ENCODE data around the gene IFNW1.
"Not testable (repeated sequence)": the region's sequence is repeated elsewhere in the genome, so short reads cannot be mapped to it uniquely, and the experiment has no call there.

The IFNW1 gene

DNA sequence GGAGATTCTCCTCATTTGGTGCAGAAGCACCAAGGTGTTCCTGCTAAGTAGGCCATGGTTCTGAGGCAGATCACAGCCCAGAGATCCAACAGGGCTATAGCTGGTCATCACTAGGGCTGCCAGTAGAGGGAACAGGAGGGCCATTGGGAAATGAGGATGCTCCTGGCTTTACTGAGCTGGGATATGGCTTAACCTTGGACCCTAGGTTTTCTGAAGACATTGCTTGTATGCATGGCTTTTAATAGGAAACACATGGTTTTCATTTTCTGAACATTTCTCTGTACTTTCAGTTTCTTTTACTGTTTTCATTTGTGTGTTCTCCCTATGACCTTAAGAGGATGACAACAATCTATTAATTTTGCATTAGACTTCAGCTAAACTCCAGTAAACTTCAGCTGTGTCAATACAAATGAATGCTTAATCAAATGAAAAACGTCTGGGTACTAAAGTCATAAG is at the start of gene IFNW1:
Gene IFNW1, minus strand, starts transcription at position 406 of the 456 bp plus-strand sequence. Its CDS starts 262 bp downstream, at position 144.
- no peak for DNase-seq

DNA sequence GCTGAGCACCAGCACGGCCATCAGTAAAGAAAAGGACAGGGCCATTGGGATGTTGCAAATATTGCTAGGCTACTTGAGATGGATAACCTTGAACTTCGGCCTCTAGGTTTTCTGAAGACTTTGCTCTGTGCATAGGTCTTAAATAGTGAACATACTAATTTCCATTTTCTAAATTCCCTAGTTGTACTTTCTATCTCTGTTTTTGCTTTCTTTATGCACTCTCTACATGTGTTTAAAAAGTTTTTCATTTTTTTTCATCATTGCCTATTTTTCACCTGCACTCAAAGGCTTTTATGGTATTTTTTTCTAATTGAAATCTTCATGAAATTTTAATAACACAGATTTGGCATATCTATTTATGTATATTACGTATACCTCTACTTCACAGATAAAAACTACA is 45.9 kb upstream of the IFNW1 start, which contains the start of gene IFNA4:
Gene IFNA4, minus strand, starts transcription at position 101 of the 400 bp plus-strand sequence. Its CDS starts 56 bp downstream, at position 45.
- not testable (repeated sequence) for DNase-seq

- DNase-seq = peak in 1 of 2 experiments; percentile 19
Observed at GRCh38 chr9:21182810-21183736, 41.4 kb upstream of the IFNW1 start.

DNA sequence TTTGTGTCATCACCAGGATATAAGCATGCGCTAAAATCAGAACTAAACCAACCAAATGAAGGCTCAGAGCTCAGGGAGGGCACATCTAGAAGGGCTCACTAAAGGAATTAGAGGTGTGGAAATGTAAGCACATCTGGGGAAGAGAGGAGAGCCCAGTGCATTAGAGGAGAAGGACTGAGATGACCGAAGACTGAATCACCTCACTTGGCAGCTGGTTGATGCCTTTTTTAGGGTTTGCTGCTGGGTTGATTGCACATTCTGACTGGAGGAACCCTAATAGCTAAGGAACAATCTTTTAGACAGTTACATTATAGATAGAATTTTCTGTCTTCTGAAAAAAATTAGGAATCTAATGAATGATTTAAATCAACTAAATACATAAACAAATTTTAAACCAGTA is 33.0 kb upstream of the IFNW1 start:
- DNase-seq = no peak

DNA sequence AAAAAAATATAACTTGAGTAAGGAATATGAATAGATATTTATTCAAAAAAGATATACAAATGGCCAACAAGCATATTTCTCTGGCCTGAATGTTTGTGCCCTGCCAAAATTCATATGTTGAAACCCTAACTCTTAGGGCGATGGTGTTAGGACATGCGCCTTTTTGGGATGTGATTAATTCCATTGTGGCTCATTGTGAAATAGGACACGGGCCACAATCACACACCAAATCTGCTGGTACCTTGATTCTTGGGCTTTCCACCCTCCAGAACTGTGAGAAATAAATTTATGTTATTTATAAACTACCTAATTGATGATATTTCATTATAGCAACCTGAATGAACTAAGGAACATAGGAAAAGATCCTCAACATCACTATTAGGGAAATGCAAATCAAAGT is 30.5 kb upstream of the IFNW1 start:
- DNase-seq = no peak

GRCh38 chr9:21171351-21171750 is 29.7 kb upstream of the IFNW1 start:
- no peak for DNase-seq

DNA sequence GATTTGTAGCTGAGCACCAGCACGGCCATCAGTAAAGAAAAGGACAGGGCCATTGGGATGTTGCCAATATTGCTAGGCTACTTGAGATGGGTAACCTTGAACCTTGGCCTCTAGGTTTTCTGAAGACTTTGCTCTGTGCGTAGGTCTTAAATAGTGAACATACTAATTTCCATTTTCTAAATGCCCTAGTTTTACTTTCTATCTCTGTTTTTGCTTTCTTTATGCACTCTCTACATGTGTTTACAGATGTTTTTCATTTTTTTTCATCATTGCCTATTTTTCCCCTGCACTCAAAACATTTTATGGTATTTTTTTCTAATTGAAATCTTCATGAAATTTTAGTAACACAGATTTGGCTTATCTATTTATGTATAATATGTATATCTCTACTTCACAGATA is 24.9 kb upstream of the IFNW1 start, which contains the start of gene IFNA21:
Gene IFNA21, minus strand, starts transcription at position 101 of the 400 bp plus-strand sequence. Its CDS starts 48 bp downstream, at position 53.
- not testable (repeated sequence) for DNase-seq

DNA sequence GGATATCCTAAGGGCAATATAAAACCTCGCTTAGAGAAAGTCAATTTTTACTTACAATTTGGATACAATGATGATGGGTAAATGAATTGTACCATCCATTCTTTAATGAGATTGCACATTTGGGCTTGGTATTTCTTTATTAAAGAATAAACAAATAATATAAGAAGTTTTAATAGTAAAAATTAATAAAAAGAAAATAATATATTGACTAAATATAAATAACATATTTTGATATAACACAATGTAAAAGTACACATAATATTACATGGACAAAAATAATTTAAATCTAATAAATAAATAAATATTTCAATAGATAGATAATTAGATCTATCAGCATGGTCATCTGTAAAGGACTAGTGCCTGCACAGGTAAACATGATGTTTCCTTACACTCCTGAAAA is 23.9 kb upstream of the IFNW1 start:
- no peak for DNase-seq

- DNase-seq = peak in 1 of 2 experiments; percentile 10
Observed at GRCh38 chr9:21160178-21160577, 18.5 kb upstream of the IFNW1 start.

- DNase-seq = no peak
Observed at GRCh38 chr9:21155501-21155900, 13.9 kb upstream of the IFNW1 start.

DNA sequence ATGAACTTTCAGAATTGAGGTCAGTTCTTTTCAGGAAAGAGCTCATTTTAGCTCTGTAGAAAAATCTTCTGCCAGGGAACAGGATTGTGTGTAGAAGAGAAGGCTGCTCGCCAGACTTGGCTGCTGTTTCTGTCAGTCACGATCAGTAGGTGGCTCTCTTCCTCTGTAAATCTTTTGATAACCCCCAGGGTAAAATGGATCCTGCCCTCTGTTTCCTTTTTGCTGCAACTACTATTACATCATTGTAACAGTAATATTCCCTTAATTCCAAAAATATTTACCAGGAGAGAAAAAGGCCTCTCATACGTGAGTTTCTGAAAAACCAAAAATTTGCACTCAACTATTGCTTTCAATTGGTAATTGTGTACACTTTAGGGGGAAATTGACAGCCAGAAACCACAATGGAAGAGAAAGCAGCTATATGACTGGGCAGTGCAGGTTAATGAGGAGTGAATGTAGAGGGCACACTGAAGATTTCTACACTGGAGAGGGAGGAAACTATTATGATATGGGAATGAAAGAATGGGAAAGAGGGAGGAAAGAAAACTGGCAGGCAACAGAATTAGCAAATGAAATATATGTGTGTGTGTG is 12.5 kb upstream of the IFNW1 start:
- no peak for DNase-seq

GRCh38 chr9:21153336-21154017 is 11.8 kb upstream of the IFNW1 start:
- DNase-seq = no peak

GRCh38 chr9:21144603-21145002 is 3.0 kb upstream of the IFNW1 start:
- DNase-seq = no peak

DNA sequence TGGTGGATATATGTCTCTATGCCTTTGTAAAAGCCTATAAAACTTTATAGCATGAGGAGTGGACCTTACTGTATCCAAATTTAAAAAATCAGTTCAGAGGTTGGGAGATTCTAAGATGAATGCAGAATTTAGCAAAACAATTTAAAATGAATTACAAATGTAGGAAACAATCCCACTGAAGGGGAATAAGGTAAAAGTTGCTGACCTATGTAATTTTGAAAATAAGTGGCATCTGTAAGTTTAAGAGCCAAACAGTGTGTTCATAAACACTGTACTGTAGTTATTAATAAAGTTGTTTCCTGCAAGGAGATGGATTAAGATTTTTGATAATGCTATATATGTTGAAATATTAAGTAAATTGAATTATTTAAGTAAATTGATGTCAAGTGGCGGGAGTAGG is 4.6 kb downstream of the IFNW1 start:
- DNase-seq = no peak

GRCh38 chr9:21135736-21136135 is 5.9 kb downstream of the IFNW1 start:
- no peak for DNase-seq

DNA sequence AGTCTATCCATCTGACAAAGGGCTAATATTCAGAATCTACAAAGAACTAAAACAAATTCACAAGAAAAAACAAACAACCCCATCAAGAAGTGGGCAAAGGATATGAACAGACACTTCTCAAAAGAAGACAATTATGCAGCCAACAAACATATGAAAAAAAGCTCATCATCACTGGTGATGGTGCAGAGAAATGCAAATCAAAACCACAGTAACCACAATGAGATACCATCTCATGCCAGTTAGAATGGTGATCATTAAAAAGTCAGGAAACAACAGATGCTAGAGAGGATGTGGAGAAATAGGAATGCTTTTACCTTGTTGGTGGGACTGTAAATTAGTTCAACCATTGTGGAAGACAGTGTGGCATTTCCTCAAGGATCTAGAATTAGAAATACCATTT is 13.4 kb downstream of the IFNW1 start:
- not testable (repeated sequence) for DNase-seq

GRCh38 chr9:21121595-21122251 is 19.9 kb downstream of the IFNW1 start:
- DNase-seq = no peak

- DNase-seq = no peak
Observed at GRCh38 chr9:21121079-21121478, 20.6 kb downstream of the IFNW1 start.

DNA sequence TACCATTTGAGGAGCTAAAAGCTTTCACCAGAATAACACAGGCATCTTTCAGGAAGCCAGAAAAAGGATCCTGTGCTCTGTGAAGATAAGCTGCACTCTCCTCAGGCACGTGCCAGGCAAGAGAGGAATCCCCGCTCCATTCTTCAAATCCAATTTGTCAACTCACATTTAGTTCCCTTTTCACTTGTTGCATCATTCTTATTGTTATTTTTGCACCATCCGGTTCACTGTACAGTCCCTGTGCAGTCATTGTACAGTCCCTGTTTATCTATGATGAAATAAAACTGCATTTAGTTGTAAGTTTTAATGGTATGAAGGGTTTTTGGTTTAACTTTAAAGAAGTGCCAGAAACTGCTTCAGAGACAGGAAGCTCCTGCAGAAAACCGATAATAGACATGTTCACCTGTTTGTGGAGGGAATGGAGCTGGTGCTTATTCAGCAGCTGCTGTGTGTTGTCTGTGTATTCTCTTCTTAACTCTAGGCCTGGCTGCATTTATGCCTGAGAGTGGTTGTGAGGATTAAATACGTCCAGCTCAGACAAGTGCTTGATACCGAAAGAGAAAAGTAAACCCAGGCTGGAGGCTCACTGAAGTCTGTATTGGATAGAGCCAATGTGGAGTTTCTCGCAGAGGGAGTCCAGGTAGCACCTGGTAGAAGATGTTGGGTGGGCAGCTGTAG is 22.4 kb downstream of the IFNW1 start:
- DNase-seq = no peak

- DNase-seq = no peak
Observed at GRCh38 chr9:21114311-21114710, 27.3 kb downstream of the IFNW1 start.

DNA sequence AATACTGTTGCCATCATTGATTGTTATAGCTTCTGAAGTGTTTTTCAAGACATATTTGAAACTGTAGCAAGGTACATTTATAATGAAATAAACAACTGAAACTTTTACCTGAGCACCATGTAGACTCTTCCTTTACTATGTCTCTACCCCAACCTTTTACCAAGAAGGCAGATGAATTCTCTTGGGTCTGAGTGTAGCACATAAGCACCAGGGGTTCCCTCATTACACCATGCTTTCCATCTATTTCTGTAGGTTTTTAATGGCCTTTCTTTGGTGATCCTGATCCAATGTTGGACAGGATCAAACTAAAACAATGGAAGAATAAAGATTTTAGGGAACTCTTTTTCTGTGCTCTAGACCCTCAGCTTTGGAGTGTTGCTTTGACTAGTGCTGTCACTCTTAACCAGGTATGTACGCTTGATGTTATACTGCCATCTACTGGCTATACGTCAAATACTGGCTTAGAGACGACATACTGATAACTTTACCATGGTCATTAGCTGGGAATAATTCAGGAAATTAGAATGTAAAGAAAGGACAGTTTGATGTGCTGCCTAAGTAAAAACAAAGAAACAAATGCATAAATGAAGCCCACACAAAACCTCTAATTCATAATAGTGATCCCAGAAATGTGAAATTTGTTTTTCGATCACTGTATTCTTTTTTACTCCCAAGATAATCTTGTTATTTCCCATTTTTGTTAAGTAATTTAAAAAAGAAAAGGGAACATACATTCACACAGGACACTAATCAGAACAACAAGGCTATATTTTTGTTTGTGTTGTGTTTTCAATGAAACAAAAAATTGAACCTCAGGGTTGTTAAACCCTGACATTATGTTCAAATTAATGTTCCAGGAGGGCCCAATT is 30.7 kb downstream of the IFNW1 start:
- DNase-seq = no peak
